ENCODE results near the gene DCTN5. TPM values are rescaled to one million over a fixed set of nuclear protein-coding genes. Genes with fewer than 3 reads are reported as not detected.
A peak's percentile ranks its signal among the peaks of the same experiment; 100 is the strongest.

Gene DCTN5
- polyA plus RNA-seq, 1 of the 3 experiments (the other 2 are of a cell fraction), result 45.6 TPM

- H3K4me3 ChIP-seq (ENCODE audit: low read depth in 2 of 2, low read length in 1 of 2), result peak overlapping the region; percentile 85 to 99
Observed at GRCh38 chr16:23640615-23640930, 693 bp upstream of the DCTN5 start.

GRCh38 chr16:23642246-23642774, 1.0 kb downstream of the DCTN5 start:
- peak overlapping the region in 1 of 2 experiments; percentile 87; a peak in 1 of 4 replicates for H3K27ac ChIP-seq (ENCODE audit: low read depth in 2 of 2, low read length in 1 of 2)
- peaks cover 11 to 13% of the 10 kb centered on the region in 2 experiments; a peak in 2 of 4 replicates for H3K4me1 ChIP-seq (ENCODE audit: control insufficient read depth in 1 of 2, insufficient read depth in 2 of 2, low read depth in 1 of 2, low read length in 1 of 2)
- peaks cover 92% of the 10 kb centered on the region for H3K79me2 ChIP-seq (ENCODE audit: insufficient read depth)
- no peak for DNase-seq
- TF ChIP-seq ELF1 (IDR thresholded peaks at IDR 0.05), result no peak
- no peak for TF ChIP-seq USF2 (IDR thresholded peaks at IDR 0.05; ENCODE audit: borderline replicate concordance, low read depth, low read length)
- TF ChIP-seq RFX5 (IDR thresholded peaks at IDR 0.05; ENCODE audit: low read length), result no peak
- no peak for TF ChIP-seq MEF2A (IDR thresholded peaks at IDR 0.05; ENCODE audit: borderline replicate concordance, low read depth)
- H3K4me3 ChIP-seq (ENCODE audit: low read depth in 2 of 2, low read length in 1 of 2), result peak overlapping the region; percentile 85 to 99
- ChIA-PET CTCF (interaction anchor here (0.6 kb wide), 2 partner anchors 35 to 43 kb away, joined by 3 read pairs; no protein-coding TSS in a partner anchor), POLR2A (no interaction called here)
- 0 out of 2 replicates have a peak overlapping the region, but pooled peaks have one; percentile 74 for H2AFZ ChIP-seq (ENCODE audit: low read depth)
- no peaks in the 10 kb centered on the region for H3F3A ChIP-seq (replicated peaks; ENCODE audit: insufficient read depth)
- peak overlapping the region; percentile 94 for H3K9ac ChIP-seq
- H3K27me3 ChIP-seq (ENCODE audit: insufficient read depth), result no peaks in the 10 kb centered on the region
- H3K4me2 ChIP-seq, result peak overlapping the region; percentile 92
- peaks cover 12% of the 10 kb centered on the region for H4K20me1 ChIP-seq (ENCODE audit: insufficient read depth)
- WGBS (ENCODE audit: low lambda C conversion rate), result 38% methylated on average over 14 of the region's 14 CpGs
- peaks cover 19 to 51% of the 10 kb centered on the region in 2 experiments for H3K36me3 ChIP-seq (replicated peaks in 1 of 2; ENCODE audit: control insufficient read depth in 1 of 2, insufficient read depth in 2 of 2, low read length in 1 of 2)
- H3K9me2 ChIP-seq, result no peaks in the 10 kb centered on the region
- H3K9me3 ChIP-seq, result no peaks in the 10 kb centered on the region

More at GRCh38 chr16:23640615-23640930, 693 bp upstream of the DCTN5 start:
- Histone ChIP-seq H3K9me2 (no peaks in the 10 kb centered on the region), H3K27ac (ENCODE audit: low read depth in 2 of 2, low read length in 1 of 2) (peak overlapping the region; percentile 31 to 87; a peak in 2 of 4 replicates), H3K9me3 (no peaks in the 10 kb centered on the region), H3K9ac (peak overlapping the region; percentile 94), H3K79me2 (ENCODE audit: insufficient read depth) (peaks cover 75% of the 10 kb centered on the region), H3K4me2 (peak overlapping the region; percentile 88), H3F3A (replicated peaks; ENCODE audit: insufficient read depth) (no peaks in the 10 kb centered on the region), H4K20me1 (ENCODE audit: insufficient read depth) (no peaks in the 10 kb centered on the region), H3K27me3 (ENCODE audit: insufficient read depth) (no peaks in the 10 kb centered on the region), H3K4me1 (ENCODE audit: control insufficient read depth in 1 of 2, insufficient read depth in 2 of 2, low read depth in 1 of 2, low read length in 1 of 2) (peaks cover 11 to 13% of the 10 kb centered on the region in 2 experiments; a peak in 2 of 4 replicates), H2AFZ (ENCODE audit: low read depth) (peak overlapping the region; percentile 82; the same call in 1 of the 2 replicates), H3K36me3 (replicated peaks in 1 of 2; ENCODE audit: control insufficient read depth in 1 of 2, insufficient read depth in 2 of 2, low read length in 1 of 2) (peaks cover 19 to 46% of the 10 kb centered on the region in 2 experiments)
- 5% methylated on average over 8 of the region's 8 CpGs for WGBS (ENCODE audit: low lambda C conversion rate)
- ChIA-PET POLR2A (no interaction called here), CTCF (interaction anchor here (1.0 kb wide), 1 partner anchor 39 kb away, joined by 3 read pairs; no protein-coding TSS in a partner anchor)
- no peak for TF ChIP-seq CHD2 (IDR thresholded peaks at IDR 0.05; ENCODE audit: low read length, partially characterized antibody)
- DNase-seq, result peak; percentile 41

GRCh38 chr16:23650674-23651416, 9.6 kb downstream of the DCTN5 start:
- peaks cover 100% of the 10 kb centered on the region for H3K79me2 ChIP-seq (ENCODE audit: insufficient read depth)
- no peak for DNase-seq
- H3K36me3 ChIP-seq (replicated peaks in 1 of 2; ENCODE audit: control insufficient read depth in 1 of 2, insufficient read depth in 2 of 2, low read length in 1 of 2), result peaks cover 14 to 72% of the 10 kb centered on the region in 2 experiments

More at GRCh38 chr16:23650674-23651416, 9.6 kb downstream of the DCTN5 start:
- no peaks in the 10 kb centered on the region for H3F3A ChIP-seq (replicated peaks; ENCODE audit: insufficient read depth)
- no peak for TF ChIP-seq RXRA (IDR thresholded peaks at IDR 0.05; ENCODE audit: borderline replicate concordance, low read depth)
- peak; percentile 45; the same call in 1 of the 2 replicates for TF ChIP-seq PBX3 (IDR thresholded peaks at IDR 0.05)
- H3K4me2 ChIP-seq, result no peak overlapping the region
- POLR2A ChIA-PET, result no interaction called here
- CTCF ChIA-PET, result interaction anchor here (1.6 kb wide), 1 partner anchor 23 kb away, joined by 3 read pairs; no protein-coding TSS in a partner anchor
- H3K27ac ChIP-seq (ENCODE audit: low read depth in 2 of 2, low read length in 1 of 2), result no peak overlapping the region
- H3K4me3 ChIP-seq (ENCODE audit: low read depth in 2 of 2, low read length in 1 of 2), result no peak overlapping the region
- peaks cover 47% of the 10 kb centered on the region for H4K20me1 ChIP-seq (ENCODE audit: insufficient read depth)
- no peaks in the 10 kb centered on the region for H3K4me1 ChIP-seq (ENCODE audit: control insufficient read depth in 1 of 2, insufficient read depth in 2 of 2, low read depth in 1 of 2, low read length in 1 of 2)
- H3K9me2 ChIP-seq, result no peaks in the 10 kb centered on the region
- H3K9me3 ChIP-seq, result no peaks in the 10 kb centered on the region
- WGBS (ENCODE audit: low lambda C conversion rate), result 90% methylated on average over 4 of the region's 4 CpGs
- no peak overlapping the region for H3K9ac ChIP-seq
- H2AFZ ChIP-seq (ENCODE audit: low read depth), result no peak overlapping the region
- no peaks in the 10 kb centered on the region for H3K27me3 ChIP-seq (ENCODE audit: insufficient read depth)

All from SK-N-SH (cell line).